Astrocyte (in vitro differentiated cells and primary cell): ENCODE results near the gene SERPINB13. TPM values are rescaled to one million over a fixed set of nuclear protein-coding genes. Genes with fewer than 3 reads are reported as not detected.

ENCODE experiments used
- DNase-seq: peaks from one replicate; pipeline ENCODE4 v3.0.0-alpha.2; 2010; ENCODE audit warnings: low read depth
- FAIRE-seq: peaks from 2 replicates; lab custom pipeline; 2011; peaks lifted over from hg19 to GRCh38; lab: Jason Lieb, UNC
- H2AFZ ChIP-seq: 2 replicates; pipeline ENCODE4 v1.6.0; 2012; ENCODE audit warnings: low read depth, low read length, inconsistent platforms
- H3K27ac ChIP-seq: 2 replicates; pipeline ENCODE4 v1.5.1; 2011; ENCODE audit warnings: low read depth, low read length, inconsistent platforms
- H3K27me3 ChIP-seq: 2 replicates; pipeline ENCODE4 v1.6.0; 2011; ENCODE audit warnings: low read length, inconsistent platforms; ENCODE audit not compliant: insufficient read depth
- H3K36me3 ChIP-seq: 2 replicates; pipeline ENCODE4 v1.5.1; 2011; ENCODE audit warnings: low read length, inconsistent platforms; ENCODE audit not compliant: insufficient read depth
- H3K4me1 ChIP-seq: 2 replicates; pipeline ENCODE4 v1.5.1; 2011; ENCODE audit warnings: low read length, inconsistent platforms; ENCODE audit not compliant: insufficient read depth
- H3K4me2 ChIP-seq: 2 replicates; pipeline ENCODE4 v1.6.0; 2012; ENCODE audit warnings: low read length, inconsistent platforms
- H3K4me3 ChIP-seq: 2 replicates; pipeline ENCODE4 v1.5.1; 2011; ENCODE audit warnings: low read depth, mild to moderate bottlenecking, low read length, inconsistent platforms; ENCODE audit not compliant: insufficient read depth
- H3K79me2 ChIP-seq: 2 replicates; pipeline ENCODE4 v1.6.0; 2012; ENCODE audit warnings: mild to moderate bottlenecking, low read length, inconsistent platforms; ENCODE audit not compliant: insufficient read depth
- H3K9ac ChIP-seq: 2 replicates; pipeline ENCODE4 v1.6.0; 2012; ENCODE audit warnings: mild to moderate bottlenecking, low read length, inconsistent platforms
- H3K9me3 ChIP-seq: 2 replicates; pipeline ENCODE4 v1.5.1; 2012; ENCODE audit warnings: low read depth, mild to moderate bottlenecking, low read length, inconsistent platforms; ENCODE audit not compliant: insufficient read depth
- H4K20me1 ChIP-seq: 2 replicates; pipeline ENCODE4 v1.6.0; 2012; ENCODE audit warnings: low read length, inconsistent platforms; ENCODE audit not compliant: insufficient read depth
- H3K27ac Mint-ChIP-seq: one replicate; pipeline ENCODE4 v1.8.0; 2021; ENCODE audit warnings: mild to moderate bottlenecking, mixed read lengths; ENCODE audit not compliant: unreplicated experiment
- H3K27me3 Mint-ChIP-seq: one replicate; pipeline ENCODE4 v1.8.0; 2021; ENCODE audit warnings: low read depth, mixed read lengths; ENCODE audit not compliant: unreplicated experiment
- H3K36me3 Mint-ChIP-seq: one replicate; pipeline ENCODE4 v1.8.0; 2021; ENCODE audit warnings: low read depth, mixed read lengths; ENCODE audit not compliant: unreplicated experiment
- H3K4me1 Mint-ChIP-seq: one replicate; pipeline ENCODE4 v1.8.0; 2021; ENCODE audit warnings: low read depth, mixed read lengths; ENCODE audit not compliant: unreplicated experiment
- H3K4me3 Mint-ChIP-seq: one replicate; pipeline ENCODE4 v1.8.0; 2021; ENCODE audit warnings: mild to moderate bottlenecking, moderate library complexity, mixed read lengths; ENCODE audit not compliant: unreplicated experiment
- H3K9me3 Mint-ChIP-seq: one replicate; pipeline ENCODE4 v1.8.0; 2021; ENCODE audit warnings: mild to moderate bottlenecking, mixed read lengths; ENCODE audit not compliant: unreplicated experiment
- EZH2 ChIP-seq: IDR thresholded peaks from 2 replicates; pipeline ENCODE4 v1.6.1; 2012; ENCODE audit warnings: mild to moderate bottlenecking, low read length, inconsistent platforms; ENCODE audit not compliant: insufficient read depth
- total RNA-seq: library from RNA; stranded (reverse); gene quantifications from 2 replicates; pipeline ENCODE4 v1.2.1, GENCODE V29; 2021
- TF ChIP-seq, protein P1 (sequence below): IDR thresholded peaks from 2 replicates; pipeline ENCODE4 v1.5.1; 2011; ENCODE audit warnings: low read depth, mild to moderate bottlenecking, inconsistent platforms, low read length, moderate library complexity; ENCODE audit not compliant: insufficient read depth

SERPINB13 gene
- total RNA-seq, 1 donor from 2014 or later = not detected

DNA sequence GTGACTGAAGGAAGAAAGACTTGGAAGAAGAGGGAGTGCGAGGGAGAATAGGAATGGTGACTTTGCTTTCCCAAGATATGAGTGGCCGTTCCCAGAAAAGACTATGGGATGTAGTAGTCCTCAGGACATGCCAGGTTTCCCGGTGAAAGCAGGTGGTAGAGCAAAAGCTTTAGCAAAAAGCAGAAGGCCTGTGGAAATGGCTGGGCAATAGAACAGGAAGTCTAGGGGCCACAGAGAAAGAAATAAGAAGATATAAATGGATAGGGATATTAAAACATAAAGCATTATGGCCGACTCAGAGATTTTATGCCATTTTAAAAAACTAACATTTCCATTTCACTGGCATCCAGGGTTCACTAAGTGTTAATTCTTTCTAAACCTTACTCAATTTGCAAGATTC is 1.2 kb upstream of the SERPINB13 start:
- Mint-ChIP-seq H3K4me3 (no peak overlapping the region), H3K4me1 (no peaks in the 10 kb centered on the region), H3K27ac (no peak overlapping the region), H3K27me3 (no peaks in the 10 kb centered on the region), H3K36me3 (peaks cover 4% of the 10 kb centered on the region), H3K9me3 (peaks cover 2% of the 10 kb centered on the region)
- Histone ChIP-seq H3K9me3 (no peaks in the 10 kb centered on the region), H3K27me3 (no peaks in the 10 kb centered on the region), H3K4me3 (no peak overlapping the region), H3K79me2 (no peaks in the 10 kb centered on the region), H3K27ac (no peak overlapping the region), H4K20me1 (no peaks in the 10 kb centered on the region), H2AFZ (no peak overlapping the region), H3K4me1 (no peaks in the 10 kb centered on the region), H3K4me2 (no peak overlapping the region), H3K9ac (no peak overlapping the region), H3K36me3 (no peaks in the 10 kb centered on the region)
- no peak for TF ChIP-seq EZH2
- TF ChIP-seq, protein P1, sequence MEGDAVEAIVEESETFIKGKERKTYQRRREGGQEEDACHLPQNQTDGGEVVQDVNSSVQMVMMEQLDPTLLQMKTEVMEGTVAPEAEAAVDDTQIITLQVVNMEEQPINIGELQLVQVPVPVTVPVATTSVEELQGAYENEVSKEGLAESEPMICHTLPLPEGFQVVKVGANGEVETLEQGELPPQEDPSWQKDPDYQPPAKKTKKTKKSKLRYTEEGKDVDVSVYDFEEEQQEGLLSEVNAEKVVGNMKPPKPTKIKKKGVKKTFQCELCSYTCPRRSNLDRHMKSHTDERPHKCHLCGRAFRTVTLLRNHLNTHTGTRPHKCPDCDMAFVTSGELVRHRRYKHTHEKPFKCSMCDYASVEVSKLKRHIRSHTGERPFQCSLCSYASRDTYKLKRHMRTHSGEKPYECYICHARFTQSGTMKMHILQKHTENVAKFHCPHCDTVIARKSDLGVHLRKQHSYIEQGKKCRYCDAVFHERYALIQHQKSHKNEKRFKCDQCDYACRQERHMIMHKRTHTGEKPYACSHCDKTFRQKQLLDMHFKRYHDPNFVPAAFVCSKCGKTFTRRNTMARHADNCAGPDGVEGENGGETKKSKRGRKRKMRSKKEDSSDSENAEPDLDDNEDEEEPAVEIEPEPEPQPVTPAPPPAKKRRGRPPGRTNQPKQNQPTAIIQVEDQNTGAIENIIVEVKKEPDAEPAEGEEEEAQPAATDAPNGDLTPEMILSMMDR = no peak
- FAIRE-seq = no peak
- DNase-seq = no peak

DNA sequence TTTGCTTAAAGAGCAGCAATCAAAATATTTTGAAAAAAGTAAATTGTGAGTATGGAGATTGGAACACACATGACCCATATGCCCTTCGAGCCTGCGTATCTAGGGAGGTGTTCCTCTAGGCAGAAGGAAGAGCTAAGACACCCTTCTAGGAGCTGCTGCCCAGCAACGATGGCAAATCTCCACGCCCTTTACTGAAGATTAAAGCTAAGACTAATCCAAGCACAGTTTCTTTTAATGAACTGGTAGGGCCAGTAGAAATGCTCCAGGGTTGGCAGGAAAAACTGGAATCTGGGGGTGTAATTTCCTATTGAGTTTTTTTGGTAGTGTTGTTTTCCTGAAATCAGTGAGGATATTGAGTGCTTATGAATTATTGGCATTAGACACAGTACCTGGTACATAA is 712 bp upstream of the SERPINB13 start:
- H3K79me2 ChIP-seq = no peaks in the 10 kb centered on the region
- no peaks in the 10 kb centered on the region for H3K27me3 Mint-ChIP-seq
- TF ChIP-seq, protein P1 = no peak
- no peak for TF ChIP-seq EZH2
- no peak overlapping the region for H3K27ac ChIP-seq
- no peak overlapping the region for H3K4me3 Mint-ChIP-seq
- no peak overlapping the region for H3K4me3 ChIP-seq
- no peak overlapping the region for H3K4me2 ChIP-seq
- H3K9me3 Mint-ChIP-seq = peaks cover 2% of the 10 kb centered on the region
- H3K4me1 ChIP-seq = no peaks in the 10 kb centered on the region
- H3K9ac ChIP-seq = no peak overlapping the region
- no peaks in the 10 kb centered on the region for H4K20me1 ChIP-seq
- H3K36me3 ChIP-seq = no peaks in the 10 kb centered on the region
- no peak for FAIRE-seq
- H3K4me1 Mint-ChIP-seq = no peaks in the 10 kb centered on the region
- no peak for DNase-seq
- no peaks in the 10 kb centered on the region for H3K27me3 ChIP-seq
- H3K36me3 Mint-ChIP-seq = peaks cover 4% of the 10 kb centered on the region
- no peaks in the 10 kb centered on the region for H3K9me3 ChIP-seq
- no peak overlapping the region for H2AFZ ChIP-seq
- no peak overlapping the region for H3K27ac Mint-ChIP-seq

DNA sequence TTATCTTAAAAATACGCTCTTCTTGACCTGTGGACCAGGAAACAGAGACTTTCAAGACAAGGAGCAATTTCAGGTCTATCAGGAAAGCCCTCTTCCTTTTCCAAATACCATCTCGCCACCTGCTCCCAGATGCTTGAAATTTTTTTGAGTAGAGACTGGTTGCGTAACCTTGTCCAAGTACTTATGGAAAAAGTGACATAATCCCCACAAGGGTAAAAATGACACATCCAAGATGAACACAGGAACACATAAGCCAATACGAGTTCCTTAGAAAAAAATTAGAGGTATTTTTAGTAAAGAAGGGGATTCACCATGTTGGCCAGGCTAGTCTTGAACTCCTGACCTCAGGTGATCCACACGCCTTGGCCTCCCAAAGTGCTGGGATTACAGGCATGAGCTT is 1.8 kb downstream of the SERPINB13 start:
- Histone ChIP-seq H3K9ac (no peak overlapping the region), H3K4me3 (no peak overlapping the region), H3K9me3 (no peaks in the 10 kb centered on the region), H2AFZ (no peak overlapping the region), H4K20me1 (no peaks in the 10 kb centered on the region), H3K27me3 (no peaks in the 10 kb centered on the region), H3K36me3 (no peaks in the 10 kb centered on the region), H3K79me2 (no peaks in the 10 kb centered on the region), H3K27ac (no peak overlapping the region), H3K4me2 (no peak overlapping the region), H3K4me1 (no peaks in the 10 kb centered on the region)
- Mint-ChIP-seq H3K27ac (no peak overlapping the region), H3K27me3 (no peaks in the 10 kb centered on the region), H3K4me1 (no peaks in the 10 kb centered on the region), H3K9me3 (peaks cover 2% of the 10 kb centered on the region), H3K36me3 (peaks cover 4% of the 10 kb centered on the region), H3K4me3 (no peak overlapping the region)
- TF ChIP-seq, protein P1 = no peak
- TF ChIP-seq EZH2 = no peak
- DNase-seq = no peak
- no peak for FAIRE-seq
